NB4 (cell line): Measurements from ENCODE around the gene CDH13.

Source experiments
- DNase-seq: peaks from one replicate; pipeline ENCODE4 v3.0.0; 2010; ENCODE audit warnings: low read depth
- H3K4me3 ChIP-seq: one replicate; pipeline ENCODE4 v1.5.1; 2011; ENCODE audit warnings: mild to moderate bottlenecking, low read depth, low read length, moderate library complexity
- MYC ChIP-seq: IDR thresholded peaks from 2 replicates; pipeline ENCODE4 v1.6.1; 2011; ENCODE audit warnings: low read depth, low read length
- POLR2A ChIP-seq: IDR thresholded peaks from 2 replicates; pipeline ENCODE4 v1.6.1; 2011; ENCODE audit warnings: mild to moderate bottlenecking; ENCODE audit not compliant: insufficient read length; ENCODE audit errors: extremely low read depth
- TF ChIP-seq, protein P1 (sequence below): IDR thresholded peaks from 2 replicates; pipeline ENCODE4 v1.6.1; 2011; ENCODE audit warnings: low read depth, low read length
- TF ChIP-seq, protein P2 (sequence below): IDR thresholded peaks from one replicate; pipeline ENCODE4 v1.5.1; 2012; ENCODE audit warnings: low read depth, low read length

Gene CDH13

DNA sequence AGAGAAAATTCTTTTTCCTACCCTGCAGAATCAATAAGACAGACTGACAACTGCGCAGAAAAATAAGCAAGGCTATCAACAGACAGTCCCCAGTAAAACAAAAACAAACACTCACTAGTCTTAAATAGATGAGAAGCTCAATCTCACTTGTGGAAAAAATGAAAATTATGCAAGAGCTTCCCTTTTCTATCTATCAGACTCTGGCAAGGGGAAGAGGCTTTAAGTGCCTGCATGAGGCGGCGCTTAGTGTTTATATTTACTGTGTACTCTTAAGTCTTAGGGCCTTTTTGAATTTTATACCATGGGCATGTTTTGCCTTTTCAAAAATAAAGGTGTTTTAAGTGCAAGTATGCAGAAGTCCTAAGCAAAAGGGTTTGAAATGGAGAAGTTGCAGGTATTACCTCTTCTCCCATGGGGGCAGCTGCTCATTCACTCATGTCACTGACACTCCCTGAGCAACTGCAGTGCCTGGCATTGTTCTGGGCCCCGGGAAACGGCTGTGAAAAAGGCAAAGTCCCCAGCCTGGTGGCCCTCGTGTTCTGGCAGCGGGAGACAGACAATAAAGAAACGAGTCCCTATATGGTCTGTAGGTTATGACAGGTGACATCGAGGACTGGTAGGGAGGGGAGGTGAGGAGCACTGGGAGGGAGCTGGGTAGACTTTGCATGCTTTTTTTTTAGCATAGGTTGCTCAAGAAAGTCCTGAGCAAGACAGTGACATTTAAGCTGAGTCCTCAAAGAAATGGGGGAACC, 1216.2 kb downstream of the CDH13 start:
- no peak overlapping the region for H3K4me3 ChIP-seq
- no peak for TF ChIP-seq MYC
- TF ChIP-seq, protein P1, sequence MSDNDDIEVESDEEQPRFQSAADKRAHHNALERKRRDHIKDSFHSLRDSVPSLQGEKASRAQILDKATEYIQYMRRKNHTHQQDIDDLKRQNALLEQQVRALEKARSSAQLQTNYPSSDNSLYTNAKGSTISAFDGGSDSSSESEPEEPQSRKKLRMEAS = no peak
- TF ChIP-seq, protein P2, sequence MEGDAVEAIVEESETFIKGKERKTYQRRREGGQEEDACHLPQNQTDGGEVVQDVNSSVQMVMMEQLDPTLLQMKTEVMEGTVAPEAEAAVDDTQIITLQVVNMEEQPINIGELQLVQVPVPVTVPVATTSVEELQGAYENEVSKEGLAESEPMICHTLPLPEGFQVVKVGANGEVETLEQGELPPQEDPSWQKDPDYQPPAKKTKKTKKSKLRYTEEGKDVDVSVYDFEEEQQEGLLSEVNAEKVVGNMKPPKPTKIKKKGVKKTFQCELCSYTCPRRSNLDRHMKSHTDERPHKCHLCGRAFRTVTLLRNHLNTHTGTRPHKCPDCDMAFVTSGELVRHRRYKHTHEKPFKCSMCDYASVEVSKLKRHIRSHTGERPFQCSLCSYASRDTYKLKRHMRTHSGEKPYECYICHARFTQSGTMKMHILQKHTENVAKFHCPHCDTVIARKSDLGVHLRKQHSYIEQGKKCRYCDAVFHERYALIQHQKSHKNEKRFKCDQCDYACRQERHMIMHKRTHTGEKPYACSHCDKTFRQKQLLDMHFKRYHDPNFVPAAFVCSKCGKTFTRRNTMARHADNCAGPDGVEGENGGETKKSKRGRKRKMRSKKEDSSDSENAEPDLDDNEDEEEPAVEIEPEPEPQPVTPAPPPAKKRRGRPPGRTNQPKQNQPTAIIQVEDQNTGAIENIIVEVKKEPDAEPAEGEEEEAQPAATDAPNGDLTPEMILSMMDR = no peak
- no peak for TF ChIP-seq POLR2A
- peak; percentile 74 for DNase-seq

DNA sequence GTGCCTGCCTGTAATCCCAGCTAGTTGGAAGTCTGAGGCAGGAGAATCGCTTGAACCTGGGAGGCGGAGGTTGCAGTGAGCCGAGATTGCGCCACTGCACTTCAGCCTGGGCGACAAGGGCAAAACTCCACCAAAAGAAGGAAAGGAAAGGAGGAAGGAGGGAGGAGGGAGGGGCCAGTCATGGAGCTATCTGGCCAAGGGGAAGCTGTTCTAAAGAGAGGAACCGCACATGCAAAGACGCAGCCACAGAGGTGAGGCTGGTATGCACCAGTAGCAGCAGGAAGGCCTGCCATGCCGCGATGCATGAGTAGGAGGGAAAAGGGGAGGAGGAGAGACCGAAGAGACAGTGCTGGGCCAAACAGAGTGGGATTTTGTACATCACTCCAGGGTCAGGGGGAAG, 1216.9 kb downstream of the CDH13 start:
- DNase-seq = peak; percentile 80
- TF ChIP-seq, protein P2 = no peak
- TF ChIP-seq, protein P1 = no peak
- TF ChIP-seq POLR2A = no peak
- no peak overlapping the region for H3K4me3 ChIP-seq

DNA sequence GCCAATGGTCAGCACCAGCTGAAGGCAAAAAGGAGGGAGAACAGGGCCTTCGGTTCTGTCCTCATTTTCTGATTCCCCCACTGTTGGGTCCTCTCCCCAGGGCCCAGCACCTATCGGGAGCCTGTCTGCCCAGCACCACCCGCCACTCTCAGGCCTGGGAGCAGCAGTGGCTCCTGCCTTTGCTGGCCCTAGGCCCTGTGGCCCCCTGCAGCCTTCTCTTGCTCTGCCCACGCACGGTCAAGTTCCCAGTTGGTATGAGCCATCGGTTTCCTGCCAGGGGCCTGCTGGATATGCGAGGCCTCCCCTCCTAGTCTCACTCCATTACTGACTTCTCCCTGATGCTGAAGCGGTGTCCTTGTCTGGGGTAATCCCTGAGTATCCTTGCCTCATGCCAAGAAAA, 1218.5 kb downstream of the CDH13 start:
- no peak for TF ChIP-seq POLR2A
- TF ChIP-seq, protein P1 = no peak
- TF ChIP-seq, protein P2 = no peak
- TF ChIP-seq MYC = no peak
- no peak overlapping the region for H3K4me3 ChIP-seq
- no peak for DNase-seq

DNA sequence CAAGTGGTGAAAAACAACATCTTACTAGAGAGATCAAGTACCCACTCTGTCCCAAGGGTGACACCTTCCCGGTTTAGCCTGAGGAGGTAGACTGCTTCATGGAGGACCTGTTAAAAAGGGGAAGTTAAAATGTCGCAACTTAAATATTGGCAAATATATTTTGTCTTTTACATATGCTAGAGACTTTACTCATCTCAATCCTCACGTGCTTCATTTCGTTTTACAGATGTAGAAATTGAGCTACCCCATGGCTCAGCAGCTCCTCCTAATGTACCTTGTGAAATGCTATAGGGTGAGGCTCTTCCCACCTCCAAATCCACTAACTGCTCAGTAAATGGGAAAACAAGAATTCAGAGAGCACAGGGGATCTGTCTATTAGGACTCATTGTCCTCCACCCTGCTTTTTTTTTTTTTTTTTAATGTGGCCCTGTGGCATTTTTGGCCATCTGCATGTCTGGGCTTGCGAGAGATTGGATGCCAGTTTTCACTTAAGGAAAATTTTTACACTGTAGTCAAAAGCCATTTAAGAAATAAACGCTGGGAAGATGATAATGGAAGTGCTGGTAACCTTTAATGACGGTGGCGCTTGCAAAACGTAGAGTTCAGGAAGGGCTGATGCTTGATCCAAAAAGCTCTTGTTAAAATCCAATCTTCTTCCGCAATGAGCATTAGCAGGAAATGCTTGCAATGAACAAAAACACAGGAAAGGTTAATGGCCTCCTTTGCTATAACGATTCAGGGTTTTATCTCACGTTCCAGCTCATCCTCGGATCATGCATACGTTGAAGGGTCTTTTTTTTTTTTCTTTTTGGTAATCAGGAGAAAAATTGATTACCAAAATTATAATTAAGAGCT, 1220.8 kb downstream of the CDH13 start:
- TF ChIP-seq, protein P1 = peak; percentile 58; the same call in 1 of the 2 replicates
- no peak for TF ChIP-seq POLR2A
- TF ChIP-seq, protein P2 = peak; percentile 30
- peak; percentile 6; the same call in 1 of the 2 replicates for TF ChIP-seq MYC
- H3K4me3 ChIP-seq = no peak overlapping the region
- DNase-seq = peak; percentile 84

DNA sequence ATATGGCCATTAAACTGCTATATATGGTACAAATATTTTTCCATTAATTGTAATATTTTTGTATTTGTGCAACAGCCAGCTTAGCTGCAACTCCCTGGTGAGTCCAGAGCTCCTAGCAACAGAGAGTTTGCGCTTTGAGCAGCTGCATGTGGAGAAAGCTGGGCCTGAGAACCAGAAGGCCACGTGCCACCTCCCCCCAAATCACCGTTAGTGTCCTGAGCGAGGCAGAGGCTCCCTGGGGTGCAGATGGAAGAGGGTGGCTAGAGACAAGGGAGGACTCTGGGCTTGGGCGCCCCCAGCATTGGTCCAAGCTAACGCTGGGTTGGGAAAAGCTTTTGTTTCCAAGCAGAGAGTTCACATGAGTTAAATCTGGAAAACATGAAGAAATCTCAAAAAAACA, 1222.7 kb downstream of the CDH13 start:
- no peak for DNase-seq
- TF ChIP-seq, protein P2 = no peak
- TF ChIP-seq, protein P1 = no peak
- TF ChIP-seq MYC = no peak
- no peak for TF ChIP-seq POLR2A

More for the DNA sequence above, 1222.7 kb downstream of the CDH13 start:
- no peak overlapping the region for H3K4me3 ChIP-seq
